ENCODE data around the gene REV1.

REV1 gene

GRCh38 chr2:99495115-99495860 is 5.5 kb upstream of the REV1 start:
- intact Hi-C loops (cut with micrococcal nuclease): loop anchor here (10.0 kb wide), 1 partner anchor 310 kb away; the partner anchor contains the start of genes MITD1 and MRPL30
- peaks cover 6% of the 10 kb centered on the region for H3K4me1 Mint-ChIP-seq (ENCODE audit: low read depth)

GRCh38 chr2:99492721-99493120 is 2.9 kb upstream of the REV1 start:
- Mint-ChIP-seq H3K27me3 (peaks cover 8% of the 10 kb centered on the region), H3K36me3 (ENCODE audit: low read depth) (peaks cover 14% of the 10 kb centered on the region), H3K27ac (no peak overlapping the region), H3K4me3 (no peak overlapping the region), H3K9me3 (no peaks in the 10 kb centered on the region), H3K4me1 (ENCODE audit: low read depth) (peaks cover 11% of the 10 kb centered on the region)
- intact Hi-C loops (cut with micrococcal nuclease): loop anchor here (5.0 to 10.0 kb wide), 2 partner anchors 50 to 308 kb away; partner anchors contain the start of genes MITD1 and MRPL30

More at GRCh38 chr2:99495115-99495860, 5.5 kb upstream of the REV1 start:
- Mint-ChIP-seq H3K4me3 (no peak overlapping the region), H3K27me3 (peaks cover 13% of the 10 kb centered on the region), H3K27ac (no peak overlapping the region), H3K36me3 (ENCODE audit: low read depth) (peaks cover 2% of the 10 kb centered on the region), H3K9me3 (no peaks in the 10 kb centered on the region)

- H3K4me1 Mint-ChIP-seq (ENCODE audit: low read depth): peaks cover 19% of the 10 kb centered on the region
- intact Hi-C loops (cut with micrococcal nuclease): loop anchor here (1.0 to 10.0 kb wide), 3 partner anchors 49 to 306 kb away; partner anchors contain the start of genes MITD1, MRPL30 and TXNDC9
- peak overlapping the region; percentile 97 for H3K27ac Mint-ChIP-seq
- H3K4me3 Mint-ChIP-seq: peak overlapping the region; percentile 94
- peaks cover 8% of the 10 kb centered on the region for H3K27me3 Mint-ChIP-seq
- H3K9me3 Mint-ChIP-seq: no peaks in the 10 kb centered on the region
- peaks cover 14% of the 10 kb centered on the region for H3K36me3 Mint-ChIP-seq (ENCODE audit: low read depth)
These were observed 1.0 kb upstream of the REV1 start for GRCh38 chr2:99490623-99491461.

GRCh38 chr2:99489063-99489760 is 605 bp downstream of the REV1 start:
- peaks cover 8% of the 10 kb centered on the region for H3K27me3 Mint-ChIP-seq
- intact Hi-C loops (cut with micrococcal nuclease): no loop called here
- H3K36me3 Mint-ChIP-seq (ENCODE audit: low read depth): peaks cover 14% of the 10 kb centered on the region
- H3K4me3 Mint-ChIP-seq: peak overlapping the region; percentile 96
- H3K27ac Mint-ChIP-seq: peak overlapping the region; percentile 97
- peaks cover 19% of the 10 kb centered on the region for H3K4me1 Mint-ChIP-seq (ENCODE audit: low read depth)
- H3K9me3 Mint-ChIP-seq: no peaks in the 10 kb centered on the region

- Mint-ChIP-seq H3K27ac (peak overlapping the region; percentile 97), H3K4me3 (peak overlapping the region; percentile 96), H3K27me3 (peaks cover 4% of the 10 kb centered on the region), H3K36me3 (ENCODE audit: low read depth) (peaks cover 14% of the 10 kb centered on the region), H3K9me3 (no peaks in the 10 kb centered on the region), H3K4me1 (ENCODE audit: low read depth) (peaks cover 24% of the 10 kb centered on the region)
- intact Hi-C loops (cut with micrococcal nuclease): no loop called here
These were observed 1.2 kb downstream of the REV1 start for GRCh38 chr2:99488539-99489062.

GRCh38 chr2:99487906-99488305 is 1.9 kb downstream of the REV1 start:
- H3K4me3 Mint-ChIP-seq: no peak overlapping the region
- H3K9me3 Mint-ChIP-seq: no peaks in the 10 kb centered on the region
- H3K36me3 Mint-ChIP-seq (ENCODE audit: low read depth): peaks cover 14% of the 10 kb centered on the region
- peaks cover under 1% of the 10 kb centered on the region for H3K27me3 Mint-ChIP-seq
- peak overlapping the region; percentile 97 for H3K27ac Mint-ChIP-seq
- peaks cover 24% of the 10 kb centered on the region for H3K4me1 Mint-ChIP-seq (ENCODE audit: low read depth)
- intact Hi-C loops (cut with micrococcal nuclease): no loop called here

GRCh38 chr2:99485824-99486223 is 4.0 kb downstream of the REV1 start:
- H3K4me3 Mint-ChIP-seq: no peak overlapping the region
- H3K36me3 Mint-ChIP-seq (ENCODE audit: low read depth): peaks cover 20% of the 10 kb centered on the region
- no peaks in the 10 kb centered on the region for H3K27me3 Mint-ChIP-seq
- peaks cover 40% of the 10 kb centered on the region for H3K4me1 Mint-ChIP-seq (ENCODE audit: low read depth)
- no peak overlapping the region for H3K27ac Mint-ChIP-seq
- intact Hi-C loops (cut with micrococcal nuclease): no loop called here
- H3K9me3 Mint-ChIP-seq: no peaks in the 10 kb centered on the region

GRCh38 chr2:99485411-99485810 is 4.4 kb downstream of the REV1 start:
- H3K27me3 Mint-ChIP-seq: no peaks in the 10 kb centered on the region
- intact Hi-C loops (cut with micrococcal nuclease): no loop called here
- H3K4me3 Mint-ChIP-seq: no peak overlapping the region
- H3K36me3 Mint-ChIP-seq (ENCODE audit: low read depth): peaks cover 19% of the 10 kb centered on the region
- peaks cover 43% of the 10 kb centered on the region for H3K4me1 Mint-ChIP-seq (ENCODE audit: low read depth)
- no peaks in the 10 kb centered on the region for H3K9me3 Mint-ChIP-seq
- no peak overlapping the region for H3K27ac Mint-ChIP-seq

- no peak overlapping the region for H3K4me3 Mint-ChIP-seq
- H3K4me1 Mint-ChIP-seq (ENCODE audit: low read depth): peaks cover 52% of the 10 kb centered on the region
- no peaks in the 10 kb centered on the region for H3K27me3 Mint-ChIP-seq
- H3K27ac Mint-ChIP-seq: no peak overlapping the region
- intact Hi-C loops (cut with micrococcal nuclease): no loop called here
- H3K36me3 Mint-ChIP-seq (ENCODE audit: low read depth): peaks cover 13% of the 10 kb centered on the region
- H3K9me3 Mint-ChIP-seq: no peaks in the 10 kb centered on the region
These were observed 5.6 kb downstream of the REV1 start for GRCh38 chr2:99484205-99484604.

- Mint-ChIP-seq H3K27me3 (no peaks in the 10 kb centered on the region), H3K9me3 (no peaks in the 10 kb centered on the region), H3K27ac (no peak overlapping the region), H3K36me3 (ENCODE audit: low read depth) (peaks cover 10% of the 10 kb centered on the region), H3K4me1 (ENCODE audit: low read depth) (peaks cover 55% of the 10 kb centered on the region), H3K4me3 (no peak overlapping the region)
- intact Hi-C loops (cut with micrococcal nuclease): no loop called here
These were observed 7.9 kb downstream of the REV1 start for GRCh38 chr2:99481941-99482340.

GRCh38 chr2:99481527-99481926 is 8.3 kb downstream of the REV1 start:
- Mint-ChIP-seq H3K4me1 (ENCODE audit: low read depth) (peaks cover 53% of the 10 kb centered on the region), H3K9me3 (no peaks in the 10 kb centered on the region), H3K36me3 (ENCODE audit: low read depth) (peaks cover 11% of the 10 kb centered on the region), H3K4me3 (no peak overlapping the region), H3K27me3 (no peaks in the 10 kb centered on the region), H3K27ac (peak overlapping the region; percentile 17)
- intact Hi-C loops (cut with micrococcal nuclease): no loop called here

- Mint-ChIP-seq H3K27me3 (no peaks in the 10 kb centered on the region), H3K9me3 (no peaks in the 10 kb centered on the region), H3K27ac (no peak overlapping the region), H3K4me3 (no peak overlapping the region), H3K36me3 (ENCODE audit: low read depth) (peaks cover 11% of the 10 kb centered on the region), H3K4me1 (ENCODE audit: low read depth) (peaks cover 55% of the 10 kb centered on the region)
- intact Hi-C loops (cut with micrococcal nuclease): no loop called here
These were observed 9.4 kb downstream of the REV1 start for GRCh38 chr2:99480390-99480789.

GRCh38 chr2:99478632-99479031 is 11.2 kb downstream of the REV1 start:
- Mint-ChIP-seq H3K36me3 (ENCODE audit: low read depth) (peaks cover 11% of the 10 kb centered on the region), H3K9me3 (no peaks in the 10 kb centered on the region), H3K4me3 (no peak overlapping the region), H3K4me1 (ENCODE audit: low read depth) (peaks cover 55% of the 10 kb centered on the region), H3K27me3 (no peaks in the 10 kb centered on the region), H3K27ac (peak overlapping the region; percentile 28)
- intact Hi-C loops (cut with micrococcal nuclease): no loop called here
